HepG2 (cell line): Measurements from ENCODE around the gene UQCR11. TPM values are rescaled to one million over a fixed set of nuclear protein-coding genes. Genes with fewer than 3 reads are reported as not detected.

Source experiments
- AHR ChIP-seq: IDR thresholded peaks from 2 replicates; pipeline ENCODE4 v1.6.1; 2018; ENCODE audit warnings: missing genetic modification reagents, missing compliant biosample characterization
- DPF2 ChIP-seq: sonication (generic); formaldehyde crosslinking; IDR thresholded peaks from 2 replicates; pipeline ENCODE4 v1.4.0; 2020; ENCODE audit warnings: mild to moderate bottlenecking, low read depth, missing genetic modification reagents, borderline replicate concordance
- DRAP1 ChIP-seq: IDR thresholded peaks from 2 replicates; pipeline ENCODE4 v1.6.1; 2016; ENCODE audit warnings: missing genetic modification reagents, missing compliant biosample characterization
- E2F5 ChIP-seq: sonication (generic); formaldehyde crosslinking; conservative IDR thresholded peaks from 2 replicates; pipeline ENCODE4 v1.4.0; 2020; ENCODE audit warnings: missing genetic modification reagents
- ONECUT2 ChIP-seq: sonication (generic); formaldehyde crosslinking; IDR thresholded peaks from 2 replicates; pipeline ENCODE4 v1.4.0; 2020; ENCODE audit warnings: missing genetic modification reagents
- RARA ChIP-seq: IDR thresholded peaks from 2 replicates; pipeline ENCODE4 v1.6.1; 2016; ENCODE audit warnings: missing genetic modification reagents, missing compliant biosample characterization
- RBM22 ChIP-seq: fragments of 200-400 bp; formaldehyde crosslinking; optimal IDR thresholded peaks from 2 replicates; pipeline ENCODE3; 2017; ENCODE audit warnings: mild to moderate bottlenecking, low read length, moderate library complexity
- SETDB1 ChIP-seq: sonication (generic); formaldehyde crosslinking; IDR thresholded peaks from 2 replicates; pipeline ENCODE4 v1.5.1; 2020; ENCODE audit warnings: missing genetic modification reagents, mild to moderate bottlenecking, borderline replicate concordance
- SRY ChIP-seq: sonication (generic); formaldehyde crosslinking; IDR thresholded peaks from 2 replicates; pipeline ENCODE4 v1.8.0; 2022; ENCODE audit warnings: mild to moderate bottlenecking, missing genetic modification reagents
- TAF15 ChIP-seq: fragments of 200-400 bp; formaldehyde crosslinking; IDR thresholded peaks from one replicate; pipeline ENCODE4 v1.6.1; 2018; ENCODE audit warnings: mild to moderate bottlenecking, low read depth, low read length; ENCODE audit not compliant: poor library complexity, severe bottlenecking
- TARDBP ChIP-seq: sonication (generic); formaldehyde crosslinking; IDR thresholded peaks from 2 replicates; pipeline ENCODE4 v1.8.0; 2022; ENCODE audit warnings: mild to moderate bottlenecking, missing genetic modification reagents
- ZBTB26 ChIP-seq: IDR thresholded peaks from 2 replicates; pipeline ENCODE4 v1.6.1; 2016; ENCODE audit warnings: missing compliant biosample characterization, missing genetic modification reagents, borderline replicate concordance
- ZNF414 ChIP-seq: sonication (generic); formaldehyde crosslinking; IDR thresholded peaks from 2 replicates; pipeline ENCODE4 v1.5.0; 2020; ENCODE audit warnings: missing genetic modification reagents
- ZNF468 ChIP-seq: sonication (generic); formaldehyde crosslinking; IDR thresholded peaks from 2 replicates; pipeline ENCODE4 v1.8.0; 2022; ENCODE audit warnings: mild to moderate bottlenecking, moderate library complexity, missing genetic modification reagents
- ZNF589 ChIP-seq: sonication (generic); formaldehyde crosslinking; conservative IDR thresholded peaks from 2 replicates; pipeline ENCODE4 v1.8.0; 2022; ENCODE audit warnings: mild to moderate bottlenecking, moderate library complexity, missing genetic modification reagents
- ZNF687 ChIP-seq: sonication (generic); formaldehyde crosslinking; IDR thresholded peaks from 2 replicates; pipeline ENCODE4 v1.5.1; 2020; ENCODE audit warnings: mild to moderate bottlenecking, missing genetic modification reagents, moderate library complexity
- ZNF879 ChIP-seq: sonication (generic); formaldehyde crosslinking; IDR thresholded peaks from 2 replicates; pipeline ENCODE4 v1.8.1; 2023; ENCODE audit warnings: missing genetic modification reagents
- polyA plus RNA-seq, 8 experiments: library from polyadenylated mRNA; depleted of rRNA in 3 of 8; stranded (reverse) in 7 of 8; unstranded in 1 of 8; fragments of >200 nt; fragmentation: Illumina TruSeq in 4 of 8; extraction: Trizol in 4 of 8; gene quantifications; 2 replicates each; pipeline versions ENCODE4 v1.2.1 to v1.2.3, GENCODE V29; 2011 to 2016; ENCODE audit warnings: low read depth in 4 of 8, missing spikeins in 1 of 8, mixed read lengths in 1 of 8; ENCODE audit not compliant: insufficient read depth in 1 of 8
- total RNA-seq, 5 experiments: library from RNA; depleted of rRNA; stranded (reverse); fragments of >200 nt; fragmentation: Illumina TruSeq; extraction: Trizol; gene quantifications; 2 replicates each; pipeline ENCODE4 v1.2.3, GENCODE V29; 2016; ENCODE audit warnings: low read depth in 1 of 5
- TF ChIP-seq, protein P1 (sequence below): sonication (generic); formaldehyde crosslinking; IDR thresholded peaks from 2 replicates; pipeline ENCODE4 v1.4.0; 2020; ENCODE audit warnings: mild to moderate bottlenecking, low read depth, missing genetic modification reagents
- TF ChIP-seq, protein P2 (sequence below): sonication (generic); formaldehyde crosslinking; IDR thresholded peaks from 2 replicates; pipeline ENCODE4 v1.8.1; 2023; ENCODE audit warnings: mild to moderate bottlenecking, inconsistent platforms, moderate library complexity, missing genetic modification reagents, borderline replicate concordance

UQCR11 gene
- total and polyA plus RNA-seq, 2 of the 13 experiments (the other 11 are each of a cell fraction or from before 2014, with no cell fraction given), result 125 to 214 TPM

DNA sequence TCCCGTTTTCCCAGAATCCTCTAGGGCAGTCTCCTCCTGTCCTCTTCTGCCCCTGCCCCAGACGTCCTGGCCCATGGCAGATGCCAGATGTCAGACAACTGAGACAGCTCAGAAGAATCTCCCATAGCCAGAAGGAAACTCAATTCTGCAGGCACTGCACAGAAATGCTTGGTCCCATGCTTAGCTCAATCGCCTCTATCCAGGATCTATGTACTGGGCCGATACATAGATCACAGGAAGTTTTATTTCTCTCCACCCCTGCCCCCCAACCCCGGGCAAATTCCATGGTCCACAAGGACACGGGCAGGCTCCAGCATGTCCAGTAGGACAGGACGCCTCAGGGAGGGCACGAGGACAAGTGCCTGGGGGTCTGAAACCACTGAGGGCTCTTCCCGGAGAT is 17.4 kb downstream of the UQCR11 start (continued):
- TF ChIP-seq ZNF468 (no peak), ZNF414 (CRISPR knock-in tag) (no peak), E2F5 (CRISPR knock-in tag) (no peak), ZNF589 (CRISPR knock-in tag) (no peak), TAF15 (no peak), ZNF879 (CRISPR knock-in tag) (no peak), DRAP1 (CRISPR knock-in tag) (no peak), ONECUT2 (no peak), RARA (CRISPR knock-in tag) (0 out of 2 replicates have a peak, but pooled peaks have one; percentile 7), RBM22 (peak; percentile 53), ZNF687 (peak; percentile 82), SETDB1 (CRISPR knock-in tag) (no peak), TARDBP (CRISPR knock-in tag) (no peak), AHR (CRISPR knock-in tag) (no peak), DPF2 (CRISPR knock-in tag) (0 out of 2 replicates have a peak, but pooled peaks have one; percentile 32), ZBTB26 (CRISPR knock-in tag) (no peak), SRY (CRISPR knock-in tag) (no peak)
- TF ChIP-seq, protein P1, sequence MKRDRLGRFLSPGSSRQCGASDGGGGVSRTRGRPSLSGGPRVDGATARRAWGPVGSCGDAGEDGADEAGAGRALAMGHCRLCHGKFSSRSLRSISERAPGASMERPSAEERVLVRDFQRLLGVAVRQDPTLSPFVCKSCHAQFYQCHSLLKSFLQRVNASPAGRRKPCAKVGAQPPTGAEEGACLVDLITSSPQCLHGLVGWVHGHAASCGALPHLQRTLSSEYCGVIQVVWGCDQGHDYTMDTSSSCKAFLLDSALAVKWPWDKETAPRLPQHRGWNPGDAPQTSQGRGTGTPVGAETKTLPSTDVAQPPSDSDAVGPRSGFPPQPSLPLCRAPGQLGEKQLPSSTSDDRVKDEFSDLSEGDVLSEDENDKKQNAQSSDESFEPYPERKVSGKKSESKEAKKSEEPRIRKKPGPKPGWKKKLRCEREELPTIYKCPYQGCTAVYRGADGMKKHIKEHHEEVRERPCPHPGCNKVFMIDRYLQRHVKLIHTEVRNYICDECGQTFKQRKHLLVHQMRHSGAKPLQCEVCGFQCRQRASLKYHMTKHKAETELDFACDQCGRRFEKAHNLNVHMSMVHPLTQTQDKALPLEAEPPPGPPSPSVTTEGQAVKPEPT (CRISPR knock-in tag), result peak; percentile 41; the same call in 1 of the 2 replicates
- TF ChIP-seq, protein P2, sequence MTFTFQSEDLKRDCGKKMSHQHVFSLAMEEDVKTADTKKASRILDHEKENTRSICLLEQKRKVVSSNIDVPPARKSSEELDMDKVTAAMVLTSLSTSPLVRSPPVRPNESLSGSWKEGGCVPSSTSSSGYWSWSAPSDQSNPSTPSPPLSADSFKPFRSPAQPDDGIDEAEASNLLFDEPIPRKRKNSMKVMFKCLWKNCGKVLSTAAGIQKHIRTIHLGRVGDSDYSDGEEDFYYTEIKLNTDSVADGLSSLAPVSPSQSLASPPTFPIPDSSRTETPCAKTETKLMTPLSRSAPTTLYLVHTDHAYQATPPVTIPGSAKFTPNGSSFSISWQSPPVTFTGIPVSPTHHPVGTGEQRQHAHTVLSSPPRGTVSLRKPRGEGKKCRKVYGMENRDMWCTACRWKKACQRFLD (CRISPR knock-in tag), result no peak
